ENCODE measurements around the gene DNAJB6.

DNA sequence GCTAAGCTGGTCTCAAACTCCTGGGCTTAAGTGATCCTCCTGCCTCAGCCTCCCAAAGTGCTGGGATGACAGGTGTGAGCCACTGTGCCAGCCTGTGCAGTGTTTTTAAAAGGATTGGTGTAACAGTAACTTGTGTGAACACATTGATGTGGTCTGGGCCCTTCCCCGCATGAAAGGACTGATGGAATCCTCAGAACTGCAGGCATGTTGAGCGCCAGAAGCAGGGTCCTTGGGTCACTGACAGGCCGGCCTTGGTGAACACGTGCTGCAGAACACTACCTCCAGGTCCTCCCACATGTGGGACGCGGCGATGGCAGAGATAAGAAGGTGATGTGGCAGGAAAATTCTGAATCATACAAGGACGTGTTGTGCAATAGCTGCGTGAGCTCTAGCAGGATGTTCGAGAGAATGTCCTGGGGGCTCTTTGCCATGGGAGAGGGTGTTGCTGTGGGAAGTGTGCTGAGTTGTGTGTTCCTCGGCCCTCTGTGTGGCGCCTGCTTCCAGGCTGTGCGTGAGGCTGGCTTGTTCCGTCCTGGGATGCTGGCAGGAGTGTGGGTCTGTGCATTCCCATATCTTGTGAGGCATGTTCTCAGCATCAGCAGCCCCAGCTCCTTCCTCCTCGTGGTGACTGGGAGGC is 68.2 kb downstream of the DNAJB6 start:
- TF ChIP-seq CTCF (IDR thresholded peaks at IDR 0.05) (no peak), POLR2A (IDR thresholded peaks at IDR 0.05) (no peak)

Measured in uterus (tissue), 2 donors.